Activated T-cell treated with anti-CD3 and anti-CD28 coated beads, Interleukin-2, amount 50 U/mL, for 4 hours (primary cell): ENCODE measurements around the gene AGMAT. TPM values are rescaled to one million over a fixed set of nuclear protein-coding genes. Genes with fewer than 3 reads are reported as not detected.

Experiments used
- ATAC-seq, 2 donors: fragments of 200-7000 bp; cut with Tn5 transposase; one replicate each; pipeline ENCODE4 v1.10.0; 2021
- DNase-seq: peaks from one replicate; pipeline ENCODE4 v3.0.0-alpha.2; 2020
- H3K27me3 Mint-ChIP-seq: one replicate; pipeline ENCODE4 v1.8.0; 2021; ENCODE audit warnings: low read depth, mixed read lengths
- H3K36me3 Mint-ChIP-seq: one replicate; pipeline ENCODE4 v1.8.0; 2022; ENCODE audit warnings: mixed read lengths; ENCODE audit not compliant: insufficient read depth
- H3K4me1 Mint-ChIP-seq: one replicate; pipeline ENCODE4 v1.8.0; 2021; ENCODE audit warnings: low read depth, mixed read lengths
- H3K4me3 Mint-ChIP-seq: one replicate; pipeline ENCODE4 v1.8.0; 2021; ENCODE audit warnings: mild to moderate bottlenecking, moderate library complexity, mixed read lengths
- H3K9me3 Mint-ChIP-seq: one replicate; pipeline ENCODE4 v1.8.0; 2021; ENCODE audit warnings: mixed read lengths
- total RNA-seq, 3 donors: library from RNA; stranded (reverse); gene quantifications; one replicate each; pipeline ENCODE4 v1.2.1, GENCODE V29; 2021

AGMAT gene
- total RNA-seq, 3 donors from 2014 or later = 21.2 to 23.1 (median 22.8) TPM

DNA sequence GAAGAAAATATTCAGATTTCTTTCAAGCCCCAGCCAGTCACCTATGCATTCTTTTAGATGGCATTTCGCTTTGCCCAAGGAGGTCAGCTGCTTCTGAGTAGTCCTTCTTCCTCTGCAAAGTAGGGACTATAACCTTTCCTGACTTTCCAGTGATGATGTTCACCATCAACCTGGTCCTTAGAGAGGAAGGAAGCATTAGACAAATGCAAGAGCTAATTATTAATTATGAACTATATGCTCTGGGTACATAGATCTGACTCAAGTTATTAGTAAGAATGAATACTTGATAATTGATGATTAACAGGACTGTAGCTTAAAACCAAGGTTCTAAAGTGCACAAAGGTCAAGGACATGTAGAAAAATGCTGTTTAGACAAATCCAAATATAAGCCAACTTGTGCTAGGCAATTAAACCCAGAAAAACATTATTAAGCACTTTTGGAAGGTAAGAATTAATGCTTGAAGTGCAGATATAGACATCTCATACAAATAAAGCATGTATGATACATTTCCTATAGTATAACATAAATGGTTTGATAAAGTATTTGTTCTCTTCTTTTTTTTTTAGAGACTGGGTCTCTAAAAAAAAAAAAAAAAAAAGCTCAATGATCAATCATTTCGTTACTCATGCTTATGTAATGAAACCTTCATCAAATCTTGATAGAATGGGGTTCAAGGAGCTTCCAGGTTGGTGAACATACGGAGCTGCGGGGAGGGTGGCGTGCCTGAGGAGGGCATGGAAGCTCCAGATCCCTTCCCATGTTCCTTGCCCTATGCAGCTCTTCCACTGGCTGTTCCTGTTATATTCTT is 11.2 kb upstream of the AGMAT start:
- Mint-ChIP-seq H3K4me1 (no peaks in the 10 kb centered on the region), H3K27me3 (no peaks in the 10 kb centered on the region), H3K36me3 (no peaks in the 10 kb centered on the region), H3K4me3 (no peak overlapping the region), H3K9me3 (no peaks in the 10 kb centered on the region)
- no peak for DNase-seq
- no peak for ATAC-seq

DNA sequence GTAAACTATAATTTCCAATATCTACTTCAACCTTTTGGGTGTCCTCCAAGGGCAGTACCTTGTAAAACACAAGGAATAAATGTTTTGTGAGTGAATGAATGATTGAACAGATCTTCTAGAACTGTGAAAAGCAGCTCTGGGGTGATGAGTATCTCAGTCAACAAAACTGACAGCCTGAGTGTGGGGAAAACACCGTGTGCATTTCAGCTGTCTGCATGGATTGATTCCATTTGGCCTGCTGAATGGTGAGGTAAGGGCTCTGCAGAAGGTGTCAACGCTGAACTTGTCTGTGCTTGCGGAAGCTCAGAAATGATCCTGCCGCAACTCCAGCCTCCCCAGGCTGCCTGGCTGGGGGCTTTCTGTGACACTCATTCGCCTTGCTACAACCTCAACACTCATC is 7.4 kb upstream of the AGMAT start:
- ATAC-seq = no peak
- H3K27me3 Mint-ChIP-seq = no peaks in the 10 kb centered on the region
- peaks cover 11% of the 10 kb centered on the region for H3K36me3 Mint-ChIP-seq
- no peaks in the 10 kb centered on the region for H3K4me1 Mint-ChIP-seq
- H3K9me3 Mint-ChIP-seq = no peaks in the 10 kb centered on the region
- no peak overlapping the region for H3K4me3 Mint-ChIP-seq
- no peak for DNase-seq

DNA sequence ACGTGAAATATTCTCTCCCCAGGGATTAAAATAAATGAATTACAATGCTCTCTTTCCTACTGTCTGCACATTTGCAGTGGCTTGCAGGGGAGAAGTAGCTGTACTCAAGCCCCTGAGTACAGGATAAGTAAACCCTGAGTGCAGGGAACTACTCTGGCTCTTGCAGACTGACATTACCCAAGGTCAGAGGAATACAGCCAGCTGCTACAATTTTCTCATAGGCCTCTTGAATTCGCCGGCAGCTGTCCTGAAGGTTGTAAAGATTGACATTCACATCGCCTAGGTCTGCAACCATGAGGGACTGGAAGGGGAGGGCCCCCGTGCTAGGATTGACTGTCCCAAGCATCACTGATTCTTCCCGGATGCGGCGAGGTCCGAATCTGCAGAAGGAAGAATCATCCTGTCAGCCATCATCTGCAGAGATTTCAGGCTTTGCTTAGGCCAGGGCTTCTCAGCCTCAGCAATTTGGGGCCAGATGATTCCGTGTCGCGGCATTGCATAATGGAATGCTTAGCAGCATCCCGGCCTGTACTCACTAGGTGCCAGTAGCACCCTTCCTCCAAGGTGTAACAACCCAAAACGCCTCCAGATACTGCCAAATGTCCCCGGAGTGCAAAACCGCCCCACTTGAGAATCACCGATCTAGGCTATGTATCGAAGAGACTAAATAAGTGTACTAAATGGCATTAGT is 1.7 kb downstream of the AGMAT start:
- no peak for ATAC-seq
- Mint-ChIP-seq H3K27me3 (no peaks in the 10 kb centered on the region), H3K36me3 (peaks cover 17% of the 10 kb centered on the region), H3K4me1 (peaks cover 43% of the 10 kb centered on the region), H3K9me3 (no peaks in the 10 kb centered on the region), H3K4me3 (peak overlapping the region; percentile 79)
- no peak for DNase-seq

DNA sequence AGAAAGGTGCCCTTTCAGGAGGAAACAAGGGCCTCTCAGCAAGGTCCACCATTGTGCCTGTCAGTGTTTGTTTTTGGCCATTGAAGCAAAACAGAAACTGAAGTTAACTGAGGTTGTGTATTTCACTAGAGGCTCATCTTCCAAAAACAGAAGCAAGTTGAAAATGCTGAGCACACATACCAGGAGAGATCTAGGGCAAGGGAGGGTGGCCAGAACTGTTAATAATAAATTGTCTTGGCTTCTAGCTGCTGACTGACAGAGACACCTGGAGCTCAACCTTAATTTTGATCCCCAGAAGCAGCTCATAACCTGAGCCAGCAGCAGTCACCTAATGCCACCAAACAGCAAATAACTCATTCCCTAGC is 5.2 kb downstream of the AGMAT start:
- ATAC-seq (no peak), DNase-seq (no peak)
- H3K4me1 Mint-ChIP-seq = peaks cover 51% of the 10 kb centered on the region
- H3K27me3 Mint-ChIP-seq = no peaks in the 10 kb centered on the region
- peaks cover 12% of the 10 kb centered on the region for H3K36me3 Mint-ChIP-seq
- no peaks in the 10 kb centered on the region for H3K9me3 Mint-ChIP-seq
- H3K4me3 Mint-ChIP-seq = peak overlapping the region; percentile 29

DNA sequence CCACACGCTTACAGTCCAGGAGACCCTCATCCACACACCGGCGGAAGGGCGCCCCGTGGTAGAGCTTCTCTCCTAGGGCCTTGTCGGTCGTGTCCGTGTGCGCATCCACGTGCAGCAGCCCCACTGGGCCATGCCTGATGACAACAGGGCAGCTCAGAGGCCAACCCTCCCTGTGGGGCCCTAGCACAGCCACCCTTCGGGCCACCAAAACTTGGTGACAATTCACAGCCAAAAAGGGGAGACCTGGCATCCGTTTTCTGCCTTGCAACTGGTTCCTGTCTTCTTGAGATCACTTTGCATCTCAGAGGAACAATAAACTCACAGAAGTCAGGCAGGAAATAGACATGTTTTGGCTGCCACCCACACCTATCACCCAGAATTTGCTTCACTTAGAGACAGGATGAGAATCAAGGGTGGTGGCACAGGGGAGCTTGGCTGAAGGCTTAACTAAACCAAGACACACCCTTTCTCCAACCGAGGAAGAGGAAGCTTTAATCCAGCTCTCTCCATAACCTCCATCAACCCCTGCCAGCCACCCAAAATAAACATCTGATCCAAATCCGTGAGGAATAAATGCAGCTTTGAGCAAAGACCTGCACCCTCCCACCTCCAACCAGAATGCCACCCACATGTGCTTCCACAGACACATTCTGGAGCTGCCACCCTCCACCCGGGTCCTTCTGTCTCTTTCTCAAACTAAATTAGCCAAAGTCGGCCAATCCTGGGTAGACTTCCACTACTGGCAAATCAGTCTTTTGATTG is 5.7 kb downstream of the AGMAT start:
- ATAC-seq (peak; percentile 58 to 60), DNase-seq (peak; percentile 27)
- Mint-ChIP-seq H3K36me3 (peaks cover 15% of the 10 kb centered on the region), H3K9me3 (no peaks in the 10 kb centered on the region), H3K4me3 (peak overlapping the region; percentile 29), H3K27me3 (no peaks in the 10 kb centered on the region), H3K4me1 (peaks cover 48% of the 10 kb centered on the region)

DNA sequence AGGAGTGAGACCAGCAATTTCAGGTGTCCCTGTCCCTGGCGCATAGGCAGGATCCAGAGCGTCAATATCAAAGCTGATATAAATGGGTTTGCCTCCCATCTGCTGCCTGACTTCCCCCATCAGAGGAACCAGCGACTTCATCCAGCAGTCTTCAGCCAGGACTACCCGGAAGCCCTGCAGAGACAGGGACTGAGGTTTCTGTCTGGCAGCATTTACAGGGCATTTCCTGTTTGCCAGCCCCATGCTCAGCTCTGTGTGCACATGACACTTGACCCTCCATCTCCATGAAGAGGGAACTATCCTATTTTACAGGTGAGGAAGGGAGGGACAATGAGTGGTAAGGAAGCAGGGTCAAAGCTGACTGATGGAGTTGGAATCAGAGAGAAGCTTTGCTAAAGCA is 7.2 kb downstream of the AGMAT start:
- peaks cover 36% of the 10 kb centered on the region for H3K4me1 Mint-ChIP-seq
- no peaks in the 10 kb centered on the region for H3K27me3 Mint-ChIP-seq
- H3K36me3 Mint-ChIP-seq = peaks cover 16% of the 10 kb centered on the region
- H3K9me3 Mint-ChIP-seq = no peaks in the 10 kb centered on the region
- H3K4me3 Mint-ChIP-seq = no peak overlapping the region
- DNase-seq (no peak), ATAC-seq (peak in 1 of 2 donors; percentile 44)

DNA sequence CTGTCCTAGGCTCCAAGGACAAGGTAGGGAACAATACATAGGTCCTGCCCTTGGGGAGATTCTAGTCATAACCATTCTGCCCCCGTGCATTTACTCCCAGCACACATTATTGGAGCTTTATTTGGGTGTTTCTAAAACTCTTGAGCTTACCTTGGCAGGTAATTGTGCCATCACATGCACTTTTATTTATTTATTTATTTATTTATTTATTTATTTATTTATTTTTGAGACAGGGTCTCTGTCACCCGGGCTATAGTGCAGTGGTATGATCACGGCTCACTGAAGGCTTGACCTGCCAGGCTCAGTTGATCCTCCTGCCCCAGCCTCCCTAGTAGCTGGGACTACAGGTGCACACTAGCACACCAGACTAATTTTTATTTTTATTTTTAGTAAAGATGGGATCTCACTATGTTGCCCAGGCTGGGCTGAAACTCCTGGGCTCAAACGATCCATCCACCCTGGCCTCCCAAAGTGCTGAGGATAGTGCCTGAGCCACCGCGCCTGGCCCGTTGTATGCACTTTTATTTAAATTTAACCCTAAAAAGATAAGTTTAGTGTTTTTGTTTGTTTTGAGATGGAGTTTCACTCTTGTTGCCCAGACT is 9.2 kb downstream of the AGMAT start:
- Mint-ChIP-seq H3K4me3 (no peak overlapping the region), H3K27me3 (no peaks in the 10 kb centered on the region), H3K4me1 (peaks cover 34% of the 10 kb centered on the region), H3K9me3 (no peaks in the 10 kb centered on the region), H3K36me3 (peaks cover 17% of the 10 kb centered on the region)
- ATAC-seq = no peak
- no peak for DNase-seq

DNA sequence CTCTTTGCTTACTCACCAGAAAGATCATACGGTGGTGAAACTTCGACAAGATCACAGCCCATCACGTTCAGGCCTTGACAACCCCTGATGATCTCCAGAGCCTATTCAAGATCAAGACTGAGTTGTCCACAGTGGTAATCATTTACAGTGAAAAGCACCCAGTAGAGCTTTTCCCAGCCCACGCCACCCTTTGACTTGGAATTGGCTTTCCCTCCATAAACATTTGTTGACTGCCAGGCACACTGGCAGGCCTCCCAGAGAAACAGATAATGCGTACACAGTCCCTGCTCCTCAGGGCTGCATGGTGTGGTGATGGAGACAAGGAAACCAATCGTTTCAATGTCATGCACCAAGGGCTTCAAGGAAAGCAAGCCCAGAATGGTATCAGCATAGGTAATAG is 10.1 kb downstream of the AGMAT start:
- peaks cover 28% of the 10 kb centered on the region for H3K4me1 Mint-ChIP-seq
- no peak overlapping the region for H3K4me3 Mint-ChIP-seq
- no peak for DNase-seq
- H3K9me3 Mint-ChIP-seq = no peaks in the 10 kb centered on the region
- no peak for ATAC-seq
- H3K36me3 Mint-ChIP-seq = peaks cover 19% of the 10 kb centered on the region
- no peaks in the 10 kb centered on the region for H3K27me3 Mint-ChIP-seq

DNA sequence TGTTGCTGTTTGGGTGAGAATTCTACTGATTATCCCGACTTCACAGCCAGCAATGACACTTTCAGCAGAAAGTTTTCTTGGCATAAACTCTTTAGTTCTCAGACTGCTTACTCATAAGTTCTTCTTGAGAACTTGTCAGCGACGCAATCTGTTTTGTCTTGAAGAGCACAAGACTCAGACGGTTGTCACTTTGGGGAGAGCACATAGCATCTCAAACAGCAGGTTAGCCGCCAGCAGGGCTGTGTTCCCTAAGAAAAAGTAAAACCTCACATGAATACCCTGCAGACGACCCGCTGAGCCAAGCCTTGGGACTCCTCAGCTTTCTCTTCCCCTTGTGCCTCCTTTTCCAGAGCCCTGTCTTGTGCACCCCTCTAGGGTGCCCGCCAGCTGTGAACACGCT is 11.4 kb downstream of the AGMAT start:
- no peak overlapping the region for H3K4me3 Mint-ChIP-seq
- ATAC-seq = no peak
- no peaks in the 10 kb centered on the region for H3K27me3 Mint-ChIP-seq
- no peaks in the 10 kb centered on the region for H3K9me3 Mint-ChIP-seq
- no peak for DNase-seq
- peaks cover 16% of the 10 kb centered on the region for H3K36me3 Mint-ChIP-seq
- peaks cover 17% of the 10 kb centered on the region for H3K4me1 Mint-ChIP-seq

DNA sequence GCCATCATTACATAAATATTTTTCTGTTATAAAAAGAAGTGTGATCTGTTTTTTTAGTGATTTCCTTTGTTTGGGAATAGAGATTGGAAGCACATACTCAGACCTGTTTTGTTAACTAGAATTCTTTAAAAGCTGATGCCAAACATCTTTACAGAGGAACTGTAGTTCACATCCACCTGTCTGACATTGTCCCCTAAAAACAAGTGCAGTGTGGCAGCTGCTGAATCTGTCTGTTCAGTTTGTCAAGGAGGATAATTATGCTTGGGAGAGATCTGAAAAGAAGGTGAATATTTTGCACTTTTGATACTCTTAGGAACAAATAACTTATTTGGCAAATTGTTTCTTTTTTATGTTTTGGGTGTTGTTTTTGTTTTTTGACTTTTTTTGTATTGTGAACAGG is 13.6 kb downstream of the AGMAT start:
- peaks cover 2% of the 10 kb centered on the region for H3K4me1 Mint-ChIP-seq
- DNase-seq = no peak
- H3K36me3 Mint-ChIP-seq = peaks cover 26% of the 10 kb centered on the region
- no peak overlapping the region for H3K4me3 Mint-ChIP-seq
- H3K9me3 Mint-ChIP-seq = no peaks in the 10 kb centered on the region
- no peak for ATAC-seq
- no peaks in the 10 kb centered on the region for H3K27me3 Mint-ChIP-seq

DNA sequence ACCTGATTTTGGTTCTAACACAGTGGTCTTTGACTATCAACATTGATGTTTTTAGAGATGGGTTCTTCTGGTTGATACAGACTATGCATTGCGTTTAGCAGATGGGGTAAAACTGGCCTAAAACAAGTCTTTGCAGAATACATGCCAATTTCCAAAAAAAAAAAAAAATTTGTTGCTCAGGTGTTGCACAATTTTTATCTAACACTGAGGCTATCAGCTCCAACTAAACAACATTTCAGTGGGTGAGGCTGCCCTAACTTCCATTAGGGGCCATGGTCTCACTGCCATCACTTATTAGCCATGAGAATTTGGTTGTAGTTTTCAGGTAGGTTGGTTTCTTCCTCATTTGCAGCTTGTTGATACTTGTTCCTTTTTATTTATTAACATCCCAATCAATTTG is 14.0 kb downstream of the AGMAT start:
- Mint-ChIP-seq H3K4me1 (peaks cover 2% of the 10 kb centered on the region), H3K27me3 (no peaks in the 10 kb centered on the region), H3K36me3 (peaks cover 30% of the 10 kb centered on the region), H3K4me3 (no peak overlapping the region), H3K9me3 (no peaks in the 10 kb centered on the region)
- DNase-seq = no peak
- no peak for ATAC-seq

DNA sequence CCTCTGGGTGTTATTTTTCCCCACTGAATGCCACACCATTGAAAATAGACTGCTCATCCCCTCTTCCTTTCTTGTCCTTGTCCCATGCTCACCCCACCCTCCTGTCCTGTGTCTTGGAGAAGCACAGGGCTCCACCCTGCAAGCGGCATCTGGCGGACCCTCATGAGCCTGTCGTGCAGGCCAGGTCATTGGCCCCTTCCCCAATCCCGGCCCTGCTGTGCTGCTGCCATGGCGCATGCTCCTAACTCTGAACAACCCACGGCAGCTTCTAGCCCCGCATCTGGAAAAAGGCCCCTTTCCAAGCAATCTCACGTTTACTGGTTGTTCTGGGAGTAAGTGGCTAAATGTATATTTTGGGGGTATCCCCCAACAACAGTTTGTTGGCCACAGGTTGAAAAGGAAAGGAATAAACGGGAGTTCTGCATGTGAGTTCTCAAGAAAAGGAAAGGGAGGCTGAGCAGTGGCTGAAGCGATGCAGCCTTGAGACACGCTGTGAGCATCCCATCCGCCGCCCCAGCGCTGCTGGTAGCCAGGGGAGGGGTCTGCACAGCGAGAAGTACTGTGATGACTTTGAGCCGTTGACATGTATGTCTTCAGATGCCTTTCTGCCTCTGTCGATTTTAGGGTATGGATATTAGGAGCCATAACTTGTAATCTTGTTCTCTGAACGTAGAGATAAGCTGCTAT is 16.3 kb downstream of the AGMAT start:
- no peak overlapping the region for H3K4me3 Mint-ChIP-seq
- ATAC-seq (no peak), DNase-seq (no peak)
- no peaks in the 10 kb centered on the region for H3K9me3 Mint-ChIP-seq
- H3K27me3 Mint-ChIP-seq = no peaks in the 10 kb centered on the region
- H3K36me3 Mint-ChIP-seq = peaks cover 31% of the 10 kb centered on the region
- H3K4me1 Mint-ChIP-seq = peaks cover 2% of the 10 kb centered on the region

DNA sequence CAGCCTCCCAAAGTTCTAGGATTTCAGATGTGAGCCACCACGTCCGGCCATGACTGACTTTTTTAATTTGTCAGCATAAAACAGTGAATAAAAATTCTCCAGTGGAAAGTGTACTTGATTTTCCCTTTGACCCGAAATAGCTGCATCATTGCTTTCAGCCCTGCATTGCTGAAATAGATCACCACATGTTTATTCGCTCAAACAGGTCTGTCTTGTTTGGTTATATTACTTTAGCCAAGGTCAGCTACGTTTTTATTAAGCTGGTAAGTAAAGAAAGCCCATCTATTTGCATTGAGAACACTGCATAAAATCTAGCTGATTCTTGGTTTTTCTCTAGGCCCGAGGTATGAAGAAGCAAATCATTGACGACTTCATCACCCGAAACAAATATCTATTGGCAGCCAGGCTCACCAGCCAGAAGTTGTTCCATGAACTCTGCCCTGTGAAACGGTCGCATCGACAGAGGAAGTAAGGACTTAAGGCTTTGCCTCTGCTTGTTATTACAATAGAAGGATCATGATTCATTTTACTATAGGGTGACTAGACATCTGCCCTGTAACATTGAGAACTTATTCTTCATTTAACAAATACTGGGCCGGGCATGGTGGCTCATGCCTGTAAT is 25.6 kb downstream of the AGMAT start:
- Mint-ChIP-seq H3K4me1 (no peaks in the 10 kb centered on the region), H3K4me3 (no peak overlapping the region), H3K36me3 (peaks cover 23% of the 10 kb centered on the region), H3K27me3 (no peaks in the 10 kb centered on the region), H3K9me3 (no peaks in the 10 kb centered on the region)
- no peak for DNase-seq
- ATAC-seq = no peak
